ENCODE measurements around the gene PPM1N. TPM values are rescaled to one million over a fixed set of nuclear protein-coding genes. Genes with fewer than 3 reads are reported as not detected.

PPM1N gene
- total RNA-seq, 1 donor from 2014 or later, result 1.0 TPM

DNA sequence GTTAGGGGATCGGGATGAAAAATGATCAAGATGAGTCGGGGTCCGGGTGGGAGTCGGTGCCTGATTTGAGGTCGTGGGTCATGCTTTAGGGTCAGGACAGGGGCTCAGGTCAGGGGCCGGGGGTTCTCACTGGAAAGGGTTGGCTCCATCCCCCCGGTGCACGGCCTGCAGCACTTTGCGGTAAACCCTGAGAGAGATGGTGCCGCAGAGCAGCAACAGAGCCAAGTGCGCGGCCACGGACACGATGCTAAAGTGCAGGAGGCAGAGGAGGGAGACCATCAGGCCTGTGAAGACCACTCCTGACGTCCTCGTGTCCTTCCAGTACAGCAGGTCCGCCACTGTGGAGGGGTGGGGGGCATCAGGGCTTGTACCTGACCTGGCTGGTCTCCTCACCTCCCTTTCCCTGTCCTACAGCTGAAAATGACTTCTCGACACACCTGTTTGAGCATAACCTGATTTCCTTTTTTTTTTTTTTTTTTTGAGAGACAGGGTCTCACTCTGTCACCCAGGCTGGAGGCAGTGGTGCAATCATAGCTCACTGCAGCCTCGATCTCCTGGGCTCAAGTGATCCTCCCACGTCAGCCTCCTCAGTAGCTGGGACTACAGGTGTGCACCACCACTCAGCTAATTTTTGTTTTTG, 8.9 kb upstream of the PPM1N start:
- no peak for DNase-seq (ENCODE audit: low read depth in 2 of 2)

DNA sequence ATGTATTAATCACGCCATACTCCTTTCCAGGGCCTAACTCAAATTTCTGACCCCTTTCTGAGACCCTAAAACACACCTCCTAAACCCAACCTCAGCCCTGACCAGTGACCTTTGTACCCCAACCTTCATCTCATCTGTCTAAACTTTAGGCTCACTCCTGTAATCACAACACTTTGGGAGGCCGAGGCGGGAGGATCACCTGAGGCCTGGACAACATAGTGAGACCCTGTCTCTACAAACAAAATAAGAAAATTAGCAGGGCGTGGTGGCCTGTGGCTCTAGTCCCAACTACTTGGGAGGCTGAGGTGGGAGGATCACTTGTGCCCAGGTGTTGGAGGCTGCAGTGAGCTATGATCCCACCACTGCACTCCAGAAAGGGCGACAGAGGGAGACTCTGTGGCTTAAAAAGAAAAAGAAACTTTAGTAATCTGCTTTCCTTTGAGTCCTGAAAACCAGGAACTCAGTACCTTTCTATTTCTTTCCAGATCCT, 6.1 kb upstream of the PPM1N start:
- DNase-seq (ENCODE audit: low read depth in 2 of 2), result no peak

- DNase-seq (ENCODE audit: low read depth in 2 of 2), result peak in 1 of 2 donors; percentile 67
These were observed 5.4 kb upstream of the PPM1N start for GRCh38 chr19:45492627-45493470.

DNA sequence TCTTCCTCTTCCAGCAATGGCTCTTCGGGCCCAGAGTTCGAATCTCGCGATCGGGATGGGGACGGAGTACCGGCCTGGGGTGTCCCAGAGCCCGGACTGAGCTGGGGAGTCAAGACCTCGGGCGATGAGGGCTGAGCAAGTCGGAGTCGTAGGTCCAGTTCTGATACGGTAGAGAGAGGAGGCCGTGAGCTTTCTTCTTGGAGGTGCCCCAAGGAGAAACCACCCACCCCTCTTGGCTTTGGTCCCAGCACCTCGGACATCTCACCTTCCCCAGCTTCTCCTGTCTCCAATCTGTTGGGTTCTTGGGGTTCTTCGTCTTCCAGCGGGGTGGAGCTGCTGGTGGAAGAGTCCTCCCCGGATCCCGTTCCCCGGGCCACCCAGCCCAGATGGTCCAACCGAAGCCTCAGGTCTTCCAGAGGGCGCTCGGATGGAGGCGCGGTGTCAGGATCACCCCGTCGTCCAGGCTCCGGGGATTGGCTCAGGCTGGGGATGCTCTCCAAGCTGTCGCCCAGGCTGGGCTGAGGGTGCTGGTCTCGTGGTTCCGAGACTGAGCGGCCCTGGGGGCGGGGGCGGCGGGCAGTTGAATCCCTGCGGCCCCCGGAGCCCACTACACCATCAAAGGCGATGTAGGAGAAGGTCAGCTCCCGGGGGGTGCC, 3.9 kb upstream of the PPM1N start:
- DNase-seq (ENCODE audit: low read depth in 2 of 2), result no peak

DNA sequence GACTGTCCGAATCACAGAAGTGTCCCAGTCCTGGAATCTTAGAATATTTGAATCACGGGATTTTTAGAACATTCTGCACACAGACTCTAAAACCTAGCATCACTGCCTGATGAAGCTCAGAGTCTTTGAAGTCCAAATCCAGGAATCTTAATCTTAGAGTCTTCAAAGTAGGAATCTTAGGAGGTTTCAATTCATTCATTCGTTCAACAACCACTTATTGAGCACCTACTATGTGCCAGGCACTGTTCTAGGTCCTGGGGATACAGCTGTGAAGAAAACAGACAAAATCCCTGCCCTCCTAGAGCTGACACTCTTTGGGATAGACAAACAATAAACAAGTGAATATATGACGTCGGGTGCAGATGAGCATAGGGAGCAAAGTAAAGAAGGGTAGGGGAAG, 3.1 kb upstream of the PPM1N start:
- no peak for DNase-seq (ENCODE audit: low read depth in 2 of 2)

DNA sequence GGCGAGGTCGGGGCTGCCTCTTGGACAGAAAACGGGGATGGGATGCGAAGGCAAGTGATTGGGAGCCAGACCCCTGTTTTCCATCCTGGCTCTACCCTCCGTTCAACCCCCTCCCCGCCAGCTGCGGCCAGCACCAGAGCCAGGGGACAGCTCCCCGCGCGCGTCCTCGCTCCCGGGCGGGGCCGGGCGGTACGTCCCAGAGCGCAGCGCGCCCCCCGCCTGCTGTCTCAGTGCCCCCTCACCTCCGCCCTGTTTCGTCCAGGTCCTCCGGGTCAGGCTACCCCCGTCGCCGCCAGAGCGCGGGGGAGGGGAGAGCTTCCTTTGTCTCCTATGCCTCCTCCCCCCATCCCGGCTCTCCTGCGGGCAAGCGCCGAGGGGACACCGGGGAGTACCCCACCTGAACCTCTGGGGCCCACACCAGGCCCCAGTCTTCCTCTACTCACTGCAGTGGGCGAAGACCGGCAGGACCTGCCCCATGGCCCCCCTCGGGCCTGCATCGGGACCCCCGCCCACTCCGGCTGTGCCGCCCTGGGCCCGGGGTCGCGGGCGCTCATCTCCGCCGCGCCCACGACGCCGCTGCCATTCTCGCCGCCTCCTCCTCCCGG, 1.8 kb upstream of the PPM1N start:
- DNase-seq (ENCODE audit: low read depth in 2 of 2), result peak in 1 of 2 donors; percentile 47

DNA sequence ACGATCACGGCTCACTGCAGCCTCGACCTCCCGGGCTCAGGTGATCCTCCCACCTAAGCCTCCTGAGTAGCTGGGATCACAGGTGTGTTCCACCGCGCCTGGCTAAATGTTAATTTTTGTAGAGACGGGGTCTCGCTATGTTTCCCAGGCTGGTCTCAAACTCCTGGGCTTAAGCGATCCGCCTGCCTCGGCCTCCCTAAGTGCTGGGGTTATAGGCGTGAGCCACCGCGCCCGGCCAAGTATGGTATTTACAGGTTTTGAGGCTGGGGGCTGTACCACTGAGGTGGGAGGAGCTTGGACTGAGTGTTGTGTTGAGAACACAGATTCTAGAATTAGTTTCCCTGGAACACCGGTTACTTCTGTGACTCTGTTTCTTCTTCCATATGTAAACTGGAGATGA, 452 bp upstream of the PPM1N start:
- no peak for DNase-seq (ENCODE audit: low read depth in 2 of 2)

- peak in 1 of 2 donors; percentile 29 for DNase-seq (ENCODE audit: low read depth in 2 of 2)
These were observed 1.2 kb downstream of the PPM1N start for GRCh38 chr19:45499196-45500180.

- DNase-seq (ENCODE audit: low read depth in 2 of 2), result no peak
These were observed 2.9 kb downstream of the PPM1N start for GRCh38 chr19:45500918-45501729.

- no peak for DNase-seq (ENCODE audit: low read depth in 2 of 2)
These were observed 3.4 kb downstream of the PPM1N start for GRCh38 chr19:45501730-45502014.

DNA sequence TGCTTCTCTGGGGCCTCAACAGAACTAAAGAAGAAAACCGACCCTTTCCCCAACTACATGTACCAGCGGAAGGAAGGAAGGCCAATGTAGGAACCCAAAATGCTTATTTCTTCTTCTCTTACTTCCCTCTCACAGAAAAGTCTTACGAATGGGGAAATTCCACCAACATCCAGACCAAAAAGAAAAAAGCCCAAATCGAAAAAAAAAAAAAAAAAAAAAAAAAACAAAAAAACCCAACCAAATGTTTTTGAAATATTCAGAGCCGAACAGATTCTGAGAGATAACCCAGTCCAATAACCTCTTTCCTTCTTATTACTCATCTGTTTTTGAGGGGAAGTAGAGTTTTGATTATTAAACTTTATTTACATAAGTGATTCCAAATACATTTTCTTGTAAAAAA, 3.9 kb downstream of the PPM1N start:
- no peak for DNase-seq (ENCODE audit: low read depth in 2 of 2)

- no peak for DNase-seq (ENCODE audit: low read depth in 2 of 2)
These were observed 5.7 kb downstream of the PPM1N start for GRCh38 chr19:45503909-45504308.

- no peak for DNase-seq (ENCODE audit: low read depth in 2 of 2)
These were observed 7.1 kb downstream of the PPM1N start for GRCh38 chr19:45505151-45505995.

DNA sequence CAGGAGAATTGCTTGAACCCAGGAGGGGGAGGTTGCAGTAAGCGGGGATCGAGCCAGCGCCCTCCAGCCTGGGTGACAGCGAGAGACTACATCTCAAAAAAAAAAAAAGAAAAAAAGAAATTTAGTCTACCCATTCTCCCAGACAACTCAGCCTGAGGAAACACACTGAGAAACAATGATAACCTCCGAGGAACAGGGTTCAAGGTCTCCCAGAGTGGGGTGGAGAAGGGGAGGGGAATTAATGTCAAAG, 7.7 kb downstream of the PPM1N start:
- DNase-seq (ENCODE audit: low read depth in 2 of 2), result no peak

- peak in 1 of 2 donors; percentile 88 for DNase-seq (ENCODE audit: low read depth in 2 of 2)
These were observed 8.2 kb downstream of the PPM1N start for GRCh38 chr19:45506246-45506988.

- DNase-seq (ENCODE audit: low read depth in 2 of 2), result peak in 1 of 2 donors; percentile 77
These were observed 9.0 kb downstream of the PPM1N start, which contains the start of gene VASP for GRCh38 chr19:45506989-45507871. Gene VASP, plus strand, starts transcription at chr19:45507479. Its CDS starts 293 bp downstream, at chr19:45507772.

DNA sequence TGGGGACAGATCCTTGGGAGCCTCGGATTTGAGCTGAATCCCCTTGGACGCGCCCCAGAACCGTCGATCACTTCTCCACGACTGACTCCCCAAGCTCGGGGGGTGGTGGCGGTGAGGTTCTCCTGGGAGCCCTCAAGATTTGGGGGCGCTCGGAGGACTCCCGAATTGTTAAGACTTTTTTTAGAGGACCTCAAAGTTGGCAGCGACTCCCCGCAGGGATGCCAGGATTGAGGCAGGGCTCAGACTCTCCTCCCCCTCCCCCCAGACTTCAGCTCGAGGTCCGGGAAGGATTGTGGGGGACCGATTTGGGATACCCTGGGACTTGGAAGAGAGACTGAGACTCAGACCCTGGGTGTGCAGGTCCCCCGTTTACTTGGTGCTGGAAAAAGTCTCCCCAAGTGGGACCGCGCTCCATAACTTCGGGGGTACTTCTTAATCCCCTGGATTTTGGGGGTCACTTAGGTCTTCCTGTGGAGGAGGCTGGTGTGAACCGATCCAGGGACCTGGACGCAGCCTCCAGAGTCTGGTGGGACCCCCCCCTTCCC, 9.7 kb downstream of the PPM1N start:
- DNase-seq (ENCODE audit: low read depth in 2 of 2), result peak in 1 of 2 donors; percentile 18
